ENCODE data around the gene CFAP45. TPM values are rescaled to one million over a fixed set of nuclear protein-coding genes. Genes with fewer than 3 reads are reported as not detected.
"Not testable (repeated sequence)": the region's sequence is repeated elsewhere in the genome, so short reads cannot be mapped to it uniquely, and the experiment has no call there.

CFAP45 gene
- total and polyA plus RNA-seq, 4 donors, result 1.3 to 11.7 (median 9.5) TPM

DNA sequence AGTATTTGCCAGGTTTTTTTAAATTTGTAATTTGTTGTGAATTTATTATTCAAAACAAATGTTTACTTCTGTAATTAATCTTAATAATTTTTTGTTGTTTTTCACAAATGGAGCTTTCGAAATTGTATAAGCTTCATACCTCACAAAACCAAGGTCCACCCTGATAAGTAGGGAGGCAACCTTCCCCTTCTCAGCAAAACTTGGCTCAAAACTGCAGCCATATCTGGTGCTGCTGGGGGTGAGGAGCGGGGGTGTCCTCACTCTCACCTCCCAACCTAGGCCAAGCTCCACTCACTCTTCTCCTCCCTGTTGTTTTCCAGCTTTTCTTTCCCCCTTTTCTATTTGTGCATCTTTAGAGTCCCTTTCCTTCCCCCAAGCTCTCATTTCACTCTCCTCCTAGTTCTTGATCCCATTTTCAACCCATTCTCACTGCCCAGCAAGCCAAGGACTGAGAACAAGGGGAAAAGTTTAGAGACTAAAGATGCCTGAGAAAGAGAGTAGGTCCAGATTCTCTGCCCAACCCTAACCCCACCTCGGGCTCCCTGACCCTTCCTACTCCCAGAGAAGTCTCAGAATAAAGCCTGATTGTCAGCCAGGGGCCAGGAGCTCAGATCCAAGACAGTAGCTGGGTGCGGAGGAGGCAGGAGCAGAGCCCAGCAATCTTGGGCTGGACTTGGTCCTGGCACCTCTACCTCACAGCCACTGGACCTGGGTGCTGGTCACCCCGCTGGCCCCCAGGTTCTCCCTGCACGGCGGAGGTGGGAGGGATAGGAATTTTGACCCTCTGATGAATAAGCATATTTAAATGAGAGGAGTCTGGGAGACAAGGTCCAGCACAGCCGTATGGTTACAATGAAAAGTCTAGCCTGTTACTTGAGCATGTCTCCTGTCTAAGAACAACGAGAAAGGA lies 8.3 kb upstream of the CFAP45 start:
- no peaks in the 10 kb centered on the region for H3K36me3 ChIP-seq (ENCODE audit: control insufficient read depth, insufficient read depth, low read length)
- DNase-seq (ENCODE audit: low read depth in 4 of 6, low spot score in 6 of 6), result no peak
- WGBS (ENCODE audit: insufficient coverage), result 70% methylated on average over 6 of the region's 9 CpGs
- H3K27me3 ChIP-seq (ENCODE audit: control insufficient read depth, insufficient read depth, low read length), result no peaks in the 10 kb centered on the region
- no peak overlapping the region for H3K4me3 ChIP-seq (ENCODE audit: low read depth, low read length)
- peaks cover 8% of the 10 kb centered on the region for H3K4me1 ChIP-seq (ENCODE audit: control insufficient read depth, insufficient read depth, low read length)
- H3K9me3 ChIP-seq (ENCODE audit: control insufficient read depth, insufficient read depth, low read length), result peaks cover 2% of the 10 kb centered on the region
- no peak overlapping the region for H3K27ac ChIP-seq (ENCODE audit: low read depth, low read length)

DNA sequence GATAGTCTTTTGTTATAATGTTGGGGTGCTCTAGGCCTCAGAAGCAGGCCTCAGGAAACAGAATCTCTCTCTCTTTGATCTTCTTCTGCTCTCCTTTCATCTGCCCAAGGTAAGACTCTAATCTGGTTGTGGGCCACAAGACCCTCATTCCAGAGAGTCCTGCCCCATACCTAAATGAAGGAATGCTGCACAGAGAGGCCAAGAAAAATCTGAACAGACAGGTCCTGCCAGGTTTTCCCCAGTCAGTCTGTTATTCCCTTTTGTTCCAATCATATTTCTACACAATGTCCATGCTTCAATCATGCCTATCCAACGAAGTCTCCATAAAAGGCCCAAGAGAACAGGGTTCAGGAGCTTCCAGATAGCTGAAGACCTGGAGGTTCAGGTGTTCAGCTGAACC lies 7.0 kb upstream of the CFAP45 start:
- Histone ChIP-seq H3K4me3 (ENCODE audit: low read depth, low read length) (no peak overlapping the region), H3K36me3 (ENCODE audit: control insufficient read depth, insufficient read depth, low read length) (no peaks in the 10 kb centered on the region), H3K27me3 (ENCODE audit: control insufficient read depth, insufficient read depth, low read length) (no peaks in the 10 kb centered on the region), H3K27ac (ENCODE audit: low read depth, low read length) (no peak overlapping the region), H3K9me3 (ENCODE audit: control insufficient read depth, insufficient read depth, low read length) (peaks cover 2% of the 10 kb centered on the region), H3K4me1 (ENCODE audit: control insufficient read depth, insufficient read depth, low read length) (peaks cover 8% of the 10 kb centered on the region)
- DNase-seq (ENCODE audit: low read depth in 4 of 6, low spot score in 6 of 6), result no peak
- no CpG with 5 or more reads among the region's 1 CpG for WGBS (ENCODE audit: insufficient coverage)

- WGBS (ENCODE audit: insufficient coverage), result 100% methylated on average over 1 of the region's 3 CpGs
These were observed 4.1 kb upstream of the CFAP45 start for GRCh38 chr1:159904036-159904435.

GRCh38 chr1:159902541-159902940 lies 2.6 kb upstream of the CFAP45 start:
- WGBS (ENCODE audit: insufficient coverage), result 100% methylated on average over 3 of the region's 3 CpGs
- Histone ChIP-seq H3K9me3 (ENCODE audit: control insufficient read depth, insufficient read depth, low read length) (peaks cover 2% of the 10 kb centered on the region), H3K4me3 (ENCODE audit: low read depth, low read length) (no peak overlapping the region), H3K27me3 (ENCODE audit: control insufficient read depth, insufficient read depth, low read length) (peaks cover 2% of the 10 kb centered on the region), H3K36me3 (ENCODE audit: control insufficient read depth, insufficient read depth, low read length) (no peaks in the 10 kb centered on the region), H3K4me1 (ENCODE audit: control insufficient read depth, insufficient read depth, low read length) (peaks cover 9% of the 10 kb centered on the region), H3K27ac (ENCODE audit: low read depth, low read length) (no peak overlapping the region)
- no peak for DNase-seq (ENCODE audit: low read depth in 4 of 6, low spot score in 6 of 6)

More at GRCh38 chr1:159904036-159904435, 4.1 kb upstream of the CFAP45 start:
- not testable (repeated sequence) for DNase-seq (ENCODE audit: low read depth in 4 of 6, low spot score in 6 of 6); H3K27me3 ChIP-seq (ENCODE audit: control insufficient read depth, insufficient read depth, low read length); H3K36me3 ChIP-seq (ENCODE audit: control insufficient read depth, insufficient read depth, low read length); H3K4me1 ChIP-seq (ENCODE audit: control insufficient read depth, insufficient read depth, low read length); H3K4me3 ChIP-seq (ENCODE audit: low read depth, low read length); H3K9me3 ChIP-seq (ENCODE audit: control insufficient read depth, insufficient read depth, low read length); H3K27ac ChIP-seq (ENCODE audit: low read depth, low read length)

- 80% methylated on average over 1 of the region's 2 CpGs for WGBS (ENCODE audit: insufficient coverage)
- no peak for DNase-seq (ENCODE audit: low read depth in 4 of 6, low spot score in 6 of 6)
- H3K36me3 ChIP-seq (ENCODE audit: control insufficient read depth, insufficient read depth, low read length), result no peaks in the 10 kb centered on the region
- H3K4me1 ChIP-seq (ENCODE audit: control insufficient read depth, insufficient read depth, low read length), result peaks cover 9% of the 10 kb centered on the region
- H3K9me3 ChIP-seq (ENCODE audit: control insufficient read depth, insufficient read depth, low read length), result peaks cover 2% of the 10 kb centered on the region
- no peak overlapping the region for H3K4me3 ChIP-seq (ENCODE audit: low read depth, low read length)
- no peak overlapping the region for H3K27ac ChIP-seq (ENCODE audit: low read depth, low read length)
- peaks cover 2% of the 10 kb centered on the region for H3K27me3 ChIP-seq (ENCODE audit: control insufficient read depth, insufficient read depth, low read length)
These were observed 893 bp upstream of the CFAP45 start for GRCh38 chr1:159900755-159901360.

DNA sequence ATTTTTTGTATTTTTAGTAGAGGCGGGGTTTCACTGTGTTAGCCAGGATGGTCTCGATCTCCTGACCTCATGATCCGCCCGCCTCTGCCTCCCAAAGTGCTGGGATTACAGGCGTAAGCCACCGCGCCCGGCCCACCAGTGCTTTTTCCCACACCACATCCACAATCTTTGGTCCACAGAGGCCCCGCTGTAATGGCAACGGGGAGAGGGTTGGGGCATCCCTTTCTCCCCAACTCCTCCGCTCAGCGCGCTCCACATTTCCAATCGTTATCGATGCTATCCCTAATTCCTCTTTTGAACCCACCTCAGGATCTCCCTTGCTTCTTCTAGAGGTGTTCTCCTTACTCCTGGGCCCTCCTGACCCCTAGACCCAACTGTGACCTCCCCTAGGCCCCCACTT lies 331 bp downstream of the CFAP45 start:
- not testable (repeated sequence) for H3K4me1 ChIP-seq (ENCODE audit: control insufficient read depth, insufficient read depth, low read length); H3K27ac ChIP-seq (ENCODE audit: low read depth, low read length); H3K36me3 ChIP-seq (ENCODE audit: control insufficient read depth, insufficient read depth, low read length); DNase-seq (ENCODE audit: low read depth in 4 of 6, low spot score in 6 of 6); H3K27me3 ChIP-seq (ENCODE audit: control insufficient read depth, insufficient read depth, low read length); H3K9me3 ChIP-seq (ENCODE audit: control insufficient read depth, insufficient read depth, low read length); H3K4me3 ChIP-seq (ENCODE audit: low read depth, low read length)
- 79% methylated on average over 13 of the region's 15 CpGs for WGBS (ENCODE audit: insufficient coverage)

DNA sequence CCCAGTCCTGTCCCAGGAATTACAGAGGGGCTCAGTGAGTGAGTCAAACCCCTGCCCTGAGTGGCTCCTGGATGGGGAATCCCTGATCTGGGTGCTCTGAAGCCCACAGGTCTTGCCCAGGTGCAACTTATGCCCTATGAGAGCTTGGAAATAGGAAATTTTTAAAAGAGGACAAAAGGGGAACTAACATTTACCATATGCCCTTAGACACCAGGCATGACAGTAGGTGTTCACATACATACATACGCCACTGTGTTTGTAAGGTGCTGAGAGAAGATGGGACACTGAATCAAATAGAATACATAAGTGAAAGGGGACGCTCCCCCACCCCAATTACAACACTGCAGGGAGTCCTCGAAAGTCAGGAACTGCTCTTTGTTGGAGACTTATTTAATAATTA lies 1.4 kb downstream of the CFAP45 start:
- no peaks in the 10 kb centered on the region for H3K36me3 ChIP-seq (ENCODE audit: control insufficient read depth, insufficient read depth, low read length)
- H3K27ac ChIP-seq (ENCODE audit: low read depth, low read length), result no peak overlapping the region
- H3K9me3 ChIP-seq (ENCODE audit: control insufficient read depth, insufficient read depth, low read length), result no peaks in the 10 kb centered on the region
- WGBS (ENCODE audit: insufficient coverage), result no CpG with 5 or more reads among the region's 3 CpGs
- H3K27me3 ChIP-seq (ENCODE audit: control insufficient read depth, insufficient read depth, low read length), result peaks cover 2% of the 10 kb centered on the region
- DNase-seq (ENCODE audit: low read depth in 4 of 6, low spot score in 6 of 6), result no peak
- H3K4me1 ChIP-seq (ENCODE audit: control insufficient read depth, insufficient read depth, low read length), result peaks cover 9% of the 10 kb centered on the region
- H3K4me3 ChIP-seq (ENCODE audit: low read depth, low read length), result no peak overlapping the region

DNA sequence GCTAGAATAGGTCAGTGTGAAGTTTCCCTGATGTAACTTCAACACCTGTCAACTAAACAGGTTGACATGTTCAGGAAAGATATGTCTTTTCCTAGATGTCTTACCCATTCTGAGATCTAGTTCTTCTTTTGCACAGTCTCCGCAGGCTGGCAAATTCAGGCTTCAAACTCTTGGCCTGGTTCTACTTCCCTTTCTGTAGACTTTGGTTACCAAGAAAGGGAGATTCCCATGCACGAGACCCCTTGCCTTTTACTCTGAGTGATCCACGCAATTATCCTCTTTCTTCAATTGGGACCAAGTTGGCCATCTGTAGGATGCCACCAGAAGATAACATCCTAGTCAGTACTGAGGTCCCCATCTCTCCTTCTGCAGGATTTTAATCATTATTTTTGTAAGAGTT lies 2.0 kb downstream of the CFAP45 start:
- Histone ChIP-seq H3K36me3 (ENCODE audit: control insufficient read depth, insufficient read depth, low read length) (no peaks in the 10 kb centered on the region), H3K27me3 (ENCODE audit: control insufficient read depth, insufficient read depth, low read length) (peaks cover 2% of the 10 kb centered on the region), H3K4me3 (ENCODE audit: low read depth, low read length) (no peak overlapping the region), H3K9me3 (ENCODE audit: control insufficient read depth, insufficient read depth, low read length) (no peaks in the 10 kb centered on the region), H3K27ac (ENCODE audit: low read depth, low read length) (no peak overlapping the region), H3K4me1 (ENCODE audit: control insufficient read depth, insufficient read depth, low read length) (peaks cover 9% of the 10 kb centered on the region)
- DNase-seq (ENCODE audit: low read depth in 4 of 6, low spot score in 6 of 6), result no peak
- 100% methylated on average over 1 of the region's 3 CpGs for WGBS (ENCODE audit: insufficient coverage)

- DNase-seq (ENCODE audit: low read depth in 4 of 6, low spot score in 6 of 6), result no peak
- peaks cover 9% of the 10 kb centered on the region for H3K4me1 ChIP-seq (ENCODE audit: control insufficient read depth, insufficient read depth, low read length)
- H3K27ac ChIP-seq (ENCODE audit: low read depth, low read length), result no peak overlapping the region
- peaks cover 2% of the 10 kb centered on the region for H3K27me3 ChIP-seq (ENCODE audit: control insufficient read depth, insufficient read depth, low read length)
- WGBS (ENCODE audit: insufficient coverage), result 62% methylated on average over 3 of the region's 3 CpGs
- no peaks in the 10 kb centered on the region for H3K36me3 ChIP-seq (ENCODE audit: control insufficient read depth, insufficient read depth, low read length)
- no peak overlapping the region for H3K4me3 ChIP-seq (ENCODE audit: low read depth, low read length)
- no peaks in the 10 kb centered on the region for H3K9me3 ChIP-seq (ENCODE audit: control insufficient read depth, insufficient read depth, low read length)
These were observed 3.4 kb downstream of the CFAP45 start for GRCh38 chr1:159896546-159896930.

Data from spinal cord (tissue), 10 donors.